SK-N-DZ (cell line): ENCODE measurements around the gene PTPN7.
"Not testable (repeated sequence)": the region's sequence is repeated elsewhere in the genome, so short reads cannot be mapped to it uniquely, and the experiment has no call there.

Experiments used
- DNase-seq: peaks from one replicate; pipeline ENCODE4 v3.0.0-alpha.2; 2015; ENCODE audit warnings: low spot score

Gene PTPN7

GRCh38 chr1:202130816-202131522 lies 29.4 kb downstream of the PTPN7 start:
- no peak for DNase-seq

- no peak for DNase-seq
Observed at GRCh38 chr1:202130297-202130721, 30.1 kb downstream of the PTPN7 start.

- DNase-seq, result no peak
Observed at GRCh38 chr1:202129453-202130296, 30.7 kb downstream of the PTPN7 start.

- no peak for DNase-seq
Observed at GRCh38 chr1:202127836-202128622, 32.4 kb downstream of the PTPN7 start.

- DNase-seq, result no peak
Observed at GRCh38 chr1:202127061-202127460, 33.3 kb downstream of the PTPN7 start.

- DNase-seq, result no peak
Observed at GRCh38 chr1:202126426-202126825, 34.0 kb downstream of the PTPN7 start.

GRCh38 chr1:202125611-202126010 lies 34.8 kb downstream of the PTPN7 start:
- DNase-seq, result no peak

GRCh38 chr1:202124142-202124541 lies 36.3 kb downstream of the PTPN7 start:
- no peak for DNase-seq

- no peak for DNase-seq
Observed at GRCh38 chr1:202123336-202123813, 37.0 kb downstream of the PTPN7 start.

- peak; percentile 76 for DNase-seq
Observed at GRCh38 chr1:202122639-202123335, 37.6 kb downstream of the PTPN7 start, which contains the start of gene GPR37L1. Gene GPR37L1 (plus strand): TSS chr1:202122917. CDS start chr1:202122964, 47 bp downstream.

- no peak for DNase-seq
Observed at GRCh38 chr1:202121006-202121405, 39.4 kb downstream of the PTPN7 start.

- no peak for DNase-seq
Observed at GRCh38 chr1:202117898-202118371, 42.5 kb downstream of the PTPN7 start.

- DNase-seq, result no peak
Observed at GRCh38 chr1:202116287-202116686, 44.1 kb downstream of the PTPN7 start.

- DNase-seq, result no peak
Observed at GRCh38 chr1:202113690-202114300, 46.6 kb downstream of the PTPN7 start.

GRCh38 chr1:202112859-202113689 lies 47.3 kb downstream of the PTPN7 start:
- no peak for DNase-seq

GRCh38 chr1:202111589-202111988 lies 48.8 kb downstream of the PTPN7 start:
- not testable (repeated sequence) for DNase-seq

GRCh38 chr1:202110977-202111376 lies 49.4 kb downstream of the PTPN7 start:
- DNase-seq, result no peak

- no peak for DNase-seq
Observed at GRCh38 chr1:202107801-202108731, 52.3 kb downstream of the PTPN7 start.
